ENCODE results near the gene TRAF1. TPM values are rescaled to one million over a fixed set of nuclear protein-coding genes. Genes with fewer than 3 reads are reported as not detected.

The TRAF1 gene
- total RNA-seq, 1 donor from 2014 or later: 7.1 TPM

- no peak for DNase-seq (ENCODE audit: extremely low spot score, unreplicated experiment)
- Mint-ChIP-seq H3K27ac (ENCODE audit: unreplicated experiment) (peak overlapping the region; percentile 31), H3K36me3 (ENCODE audit: unreplicated experiment) (peaks cover 12% of the 10 kb centered on the region), H3K27me3 (ENCODE audit: unreplicated experiment) (no peaks in the 10 kb centered on the region), H3K9me3 (ENCODE audit: unreplicated experiment) (no peaks in the 10 kb centered on the region), H3K4me1 (ENCODE audit: unreplicated experiment) (peaks cover 7% of the 10 kb centered on the region), H3K4me3 (ENCODE audit: unreplicated experiment) (no peak overlapping the region)
- TF ChIP-seq, protein P1, sequence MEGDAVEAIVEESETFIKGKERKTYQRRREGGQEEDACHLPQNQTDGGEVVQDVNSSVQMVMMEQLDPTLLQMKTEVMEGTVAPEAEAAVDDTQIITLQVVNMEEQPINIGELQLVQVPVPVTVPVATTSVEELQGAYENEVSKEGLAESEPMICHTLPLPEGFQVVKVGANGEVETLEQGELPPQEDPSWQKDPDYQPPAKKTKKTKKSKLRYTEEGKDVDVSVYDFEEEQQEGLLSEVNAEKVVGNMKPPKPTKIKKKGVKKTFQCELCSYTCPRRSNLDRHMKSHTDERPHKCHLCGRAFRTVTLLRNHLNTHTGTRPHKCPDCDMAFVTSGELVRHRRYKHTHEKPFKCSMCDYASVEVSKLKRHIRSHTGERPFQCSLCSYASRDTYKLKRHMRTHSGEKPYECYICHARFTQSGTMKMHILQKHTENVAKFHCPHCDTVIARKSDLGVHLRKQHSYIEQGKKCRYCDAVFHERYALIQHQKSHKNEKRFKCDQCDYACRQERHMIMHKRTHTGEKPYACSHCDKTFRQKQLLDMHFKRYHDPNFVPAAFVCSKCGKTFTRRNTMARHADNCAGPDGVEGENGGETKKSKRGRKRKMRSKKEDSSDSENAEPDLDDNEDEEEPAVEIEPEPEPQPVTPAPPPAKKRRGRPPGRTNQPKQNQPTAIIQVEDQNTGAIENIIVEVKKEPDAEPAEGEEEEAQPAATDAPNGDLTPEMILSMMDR (IDR thresholded peaks at IDR 0.05): no peak
These were observed 21.7 kb downstream of the TRAF1 start for GRCh38 chr9:120904978-120905301.

GRCh38 chr9:120904061-120904977 is 22.3 kb downstream of the TRAF1 start:
- H3K27me3 Mint-ChIP-seq (ENCODE audit: unreplicated experiment): no peaks in the 10 kb centered on the region
- peak overlapping the region; percentile 31 for H3K27ac Mint-ChIP-seq (ENCODE audit: unreplicated experiment)

DNA sequence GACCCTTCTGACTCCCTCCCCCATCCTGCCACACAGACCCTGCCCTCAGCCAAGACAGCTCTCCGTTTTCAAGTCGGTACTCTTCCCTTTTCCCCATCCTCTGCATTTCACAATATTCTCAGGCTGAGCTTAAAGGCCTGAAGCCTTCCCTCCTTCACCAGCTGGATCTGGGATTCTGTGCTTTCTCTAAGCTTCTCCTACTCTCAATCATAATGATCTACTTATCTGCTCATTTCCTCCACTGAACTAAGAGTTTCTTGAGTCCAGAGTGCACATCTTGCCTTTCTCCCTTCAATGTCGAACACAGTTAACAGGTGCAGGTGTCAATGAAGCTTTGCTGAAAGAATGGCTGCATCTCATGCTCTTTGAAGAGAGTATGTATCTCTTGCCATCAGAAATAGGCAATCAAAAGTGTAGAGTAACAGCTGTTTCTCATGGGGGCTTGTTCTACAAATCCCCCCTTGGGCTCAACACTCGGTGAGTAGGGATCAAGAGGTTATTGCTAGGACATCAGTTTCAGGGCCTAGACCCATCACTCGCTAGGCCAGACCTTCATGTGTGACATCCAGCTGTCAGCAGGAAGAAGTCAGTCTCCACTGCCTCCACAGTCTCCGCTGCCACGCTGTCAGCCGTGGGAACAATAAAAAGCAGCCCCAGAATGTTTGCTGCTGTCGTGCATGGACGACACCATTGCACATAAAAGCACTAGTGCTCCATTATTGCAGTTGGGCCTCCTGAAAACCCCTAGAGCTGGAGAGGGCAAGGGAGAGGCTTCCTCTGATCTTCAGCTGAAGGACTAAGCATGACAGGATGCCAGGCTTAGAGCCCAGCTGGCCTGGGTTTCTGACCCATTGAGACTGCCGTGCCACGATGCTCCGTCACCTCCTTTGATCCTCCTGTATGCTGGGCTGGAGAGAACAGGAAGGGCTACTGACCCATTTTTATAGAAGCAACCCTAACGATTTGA is 23.7 kb downstream of the TRAF1 start:
- H3K4me3 Mint-ChIP-seq (ENCODE audit: unreplicated experiment): no peak overlapping the region
- H3K4me1 Mint-ChIP-seq (ENCODE audit: unreplicated experiment): peaks cover 3% of the 10 kb centered on the region
- no peak overlapping the region for H3K27ac Mint-ChIP-seq (ENCODE audit: unreplicated experiment)
- no peaks in the 10 kb centered on the region for H3K27me3 Mint-ChIP-seq (ENCODE audit: unreplicated experiment)
- TF ChIP-seq, protein P1 (IDR thresholded peaks at IDR 0.05): no peak
- peaks cover 8% of the 10 kb centered on the region for H3K36me3 Mint-ChIP-seq (ENCODE audit: unreplicated experiment)
- H3K9me3 Mint-ChIP-seq (ENCODE audit: unreplicated experiment): no peaks in the 10 kb centered on the region
- no peak for DNase-seq (ENCODE audit: extremely low spot score, unreplicated experiment)

More at GRCh38 chr9:120904061-120904977, 22.3 kb downstream of the TRAF1 start:
- H3K4me3 Mint-ChIP-seq (ENCODE audit: unreplicated experiment): no peak overlapping the region
- no peaks in the 10 kb centered on the region for H3K9me3 Mint-ChIP-seq (ENCODE audit: unreplicated experiment)
- no peak for DNase-seq (ENCODE audit: extremely low spot score, unreplicated experiment)
- peaks cover 12% of the 10 kb centered on the region for H3K36me3 Mint-ChIP-seq (ENCODE audit: unreplicated experiment)
- peaks cover 3% of the 10 kb centered on the region for H3K4me1 Mint-ChIP-seq (ENCODE audit: unreplicated experiment)
- TF ChIP-seq, protein P1 (IDR thresholded peaks at IDR 0.05): no peak

- H3K27ac Mint-ChIP-seq (ENCODE audit: unreplicated experiment): peak overlapping the region; percentile 27
- DNase-seq (ENCODE audit: extremely low spot score, unreplicated experiment): no peak
- no peak overlapping the region for H3K4me3 Mint-ChIP-seq (ENCODE audit: unreplicated experiment)
- TF ChIP-seq, protein P1 (IDR thresholded peaks at IDR 0.05): no peak
- H3K27me3 Mint-ChIP-seq (ENCODE audit: unreplicated experiment): no peaks in the 10 kb centered on the region
- peaks cover 7% of the 10 kb centered on the region for H3K4me1 Mint-ChIP-seq (ENCODE audit: unreplicated experiment)
- no peaks in the 10 kb centered on the region for H3K9me3 Mint-ChIP-seq (ENCODE audit: unreplicated experiment)
- H3K36me3 Mint-ChIP-seq (ENCODE audit: unreplicated experiment): peaks cover 8% of the 10 kb centered on the region
These were observed 24.6 kb downstream of the TRAF1 start for GRCh38 chr9:120901755-120902568.

Data from osteocyte (in vitro differentiated cells).